GM12878 (cell line): Measurements from ENCODE around the gene PPP1CC. TPM values are rescaled to one million over a fixed set of nuclear protein-coding genes. Genes with fewer than 3 reads are reported as not detected.
A peak's percentile ranks its signal among the peaks of the same experiment; 100 is the strongest.

ENCODE experiments used
- ATAC-seq: fragments of 200-7000 bp; cut with Tn5 transposase; 3 replicates; pipeline ENCODE4 v1.9.1; 2020; ENCODE audit warnings: mild to moderate bottlenecking, moderate library complexity
- BruUV-seq: library from RNA; stranded (reverse); fragments of 400-500 nt; replicated peaks from 2 replicates; lab custom pipeline; 2021; lab: Mats Ljungman, UMichigan
- CTCF ChIA-PET: fragments of 300-600 bp; sonication (Branson Sonifier 250); formaldehyde crosslinking; extraction: SDS; loops from one replicate; lab custom pipeline; 2021; ENCODE audit warnings: inconsistent platforms; lab: Yijun Ruan, JAX
- POLR2A ChIA-PET: fragments of 350-600 bp; formaldehyde crosslinking; extraction: SDS; loops from one replicate; lab custom pipeline; 2021; ENCODE audit warnings: inconsistent platforms; lab: Charles Lee
- RAD21 ChIA-PET: fragments of 300-600 bp; sonication (Branson Sonifier 250); formaldehyde crosslinking; loops from one replicate; lab custom pipeline; 2023; ENCODE audit warnings: antibody characterized with exemption; ENCODE audit not compliant: unreplicated experiment; lab: Charles Lee
- SMC1A ChIA-PET: fragments of 300-600 bp; sonication (Branson Sonifier 250); formaldehyde crosslinking; loops from one replicate; lab custom pipeline; 2023; ENCODE audit not compliant: unreplicated experiment, uncharacterized antibody; lab: Charles Lee
- DNase-seq: peaks from one replicate; pipeline ENCODE4 v3.0.0-alpha.2; 2011; ENCODE audit warnings: low read depth, low spot score
- FAIRE-seq: peaks from 3 replicates; lab custom pipeline; 2011; peaks lifted over from hg19 to GRCh38; lab: Jason Lieb, UNC
- H2AFZ ChIP-seq: 2 replicates; pipeline ENCODE4 v1.6.0; 2011; ENCODE audit warnings: low read depth, low read length, control low read depth; ENCODE audit not compliant: control insufficient read depth
- H3K27ac ChIP-seq: 2 replicates; pipeline ENCODE4 v1.5.1; 2011; ENCODE audit warnings: control low read depth; ENCODE audit not compliant: control insufficient read depth, insufficient read depth
- H3K27me3 ChIP-seq, 2 experiments: replicated peaks in 1 of 2; 2 replicates each; pipeline versions ENCODE4 v1.6.0 to v1.6.1; 2011; ENCODE audit warnings: low read length in 1 of 2; ENCODE audit not compliant: control insufficient read depth in 2 of 2, insufficient read depth in 2 of 2
- H3K36me3 ChIP-seq, 2 experiments: 2 replicates each; pipeline ENCODE4 v1.5.1; 2011; ENCODE audit warnings: low read length in 1 of 2; ENCODE audit not compliant: control insufficient read depth in 2 of 2, insufficient read depth in 2 of 2
- H3K4me1 ChIP-seq: 2 replicates; pipeline ENCODE4 v1.6.1; 2011; ENCODE audit warnings: mild to moderate bottlenecking, low read length, moderate library complexity, mixed read lengths; ENCODE audit not compliant: control insufficient read depth, insufficient read depth
- H3K4me2 ChIP-seq: 2 replicates; pipeline ENCODE4 v1.6.0; 2011; ENCODE audit warnings: control low read depth; ENCODE audit not compliant: control insufficient read depth, insufficient read depth
- H3K4me3 ChIP-seq: fragments of 200-600 bp; sonication (generic); 2 replicates; pipeline ENCODE4 v1.5.1; 2016
- H3K79me2 ChIP-seq: 2 replicates; pipeline ENCODE4 v1.6.0; 2011; ENCODE audit warnings: low read length; ENCODE audit not compliant: control insufficient read depth, insufficient read depth
- H3K9ac ChIP-seq: 2 replicates; pipeline ENCODE4 v1.8.0; 2011; ENCODE audit warnings: low read length, control low read depth, mixed read lengths; ENCODE audit not compliant: control insufficient read depth, insufficient read depth
- H3K9me3 ChIP-seq: replicated peaks from 3 replicates; pipeline ENCODE4 v1.5.1; 2011; ENCODE audit warnings: mild to moderate bottlenecking, low read length; ENCODE audit not compliant: control insufficient read depth, insufficient read depth
- H4K20me1 ChIP-seq: 2 replicates; pipeline ENCODE4 v1.6.0; 2011; ENCODE audit not compliant: control insufficient read depth, insufficient read depth
- BCLAF1 ChIP-seq: fragments of 450-650 bp; IDR thresholded peaks from 2 replicates; pipeline ENCODE4 v1.6.1; 2017; ENCODE audit warnings: antibody characterized with exemption, mild to moderate bottlenecking, moderate library complexity
- MLLT1 ChIP-seq: fragments of 450-650 bp; IDR thresholded peaks from 2 replicates; pipeline ENCODE4 v1.6.1; 2016; ENCODE audit warnings: mild to moderate bottlenecking
- SUZ12 ChIP-seq: fragments of 200-600 bp; sonication (generic); IDR thresholded peaks from one replicate; pipeline ENCODE4 v1.6.1; 2018; ENCODE audit warnings: antibody characterized with exemption, mild to moderate bottlenecking; ENCODE audit not compliant: unreplicated experiment
- WGBS: methylation state at CpG from one replicate; pipeline ENCODE4 v1.1.6; 2016; ENCODE audit warnings: low lambda C conversion rate; ENCODE audit not compliant: insufficient replicate concordance, insufficient coverage; ENCODE audit errors: missing lambda C conversion rate; 5-methylcytosine and 5-hydroxymethylcytosine counted together
- in situ Hi-C: fragments of 300-500 bp; cut with MboI; formaldehyde crosslinking; loops from 9 replicates; pipeline ENCODE4 v1.14.3; 2018; ENCODE audit warnings: mixed read lengths
- intact Hi-C: fragments of 100-400 bp; cut with micrococcal nuclease; formaldehyde crosslinking; loops from one replicate; pipeline ENCODE4 v1.14.2; 2022; ENCODE audit not compliant: unreplicated experiment
- polyA plus RNA-seq, 11 experiments: library from polyadenylated mRNA; depleted of rRNA in 4 of 11; unstranded in 6 of 11; stranded (reverse) in 5 of 11; fragments of >200 nt; fragmentation: Nextera tagmentation in 4 of 11; fragmentation: Illumina TruSeq in 1 of 11; extraction: Ambion mirVana in 4 of 11; extraction: Trizol in 1 of 11; gene quantifications; 1 replicate in 1 of 11; 2 replicates in 10 of 11; pipeline versions ENCODE4 v1.2.1 to v1.2.3, GENCODE V29; 2011 to 2016; ENCODE audit warnings: inconsistent platforms in 2 of 11, missing spikeins in 2 of 11, low read depth in 1 of 11
- total RNA-seq, 4 experiments: library from RNA; depleted of rRNA in 3 of 4; stranded (reverse); fragments of >200 nt in 3 of 4; fragmentation: Illumina TruSeq in 1 of 4; extraction: Trizol in 1 of 4; gene quantifications; 2 replicates each; pipeline versions ENCODE4 v1.2.1 to v1.2.3, GENCODE V29; 2013 to 2021

PPP1CC gene
- total and polyA plus RNA-seq, 10 of the 15 experiments (the other 5 are each of a cell fraction or from before 2014, with no cell fraction given): 64.4 to 279 (median 157) TPM

GRCh38 chr12:110697236-110697635 is 45.5 kb downstream of the PPP1CC start:
- no peaks in the 10 kb centered on the region for H3K79me2 ChIP-seq
- no peak overlapping the region for H3K4me2 ChIP-seq
- intact Hi-C loops: loop anchor here (5.0 kb wide), 2 partner anchors 190 to 230 kb away; partner anchors contain the start of genes FAM216A and GPN3
- POLR2A ChIA-PET: interaction anchor here (0.5 to 2.5 kb wide), 10 partner anchors 8 to 92 kb away, joined by 3 to 12 read pairs (median 4); partner anchors contain the start of gene TCTN1
- FAIRE-seq: no peak
- WGBS: 100% methylated on average over 2 of the region's 2 CpGs
- no peak for TF ChIP-seq BCLAF1
- TF ChIP-seq MLLT1: 0 out of 2 replicates have a peak, but pooled peaks have one; percentile 9
- no peak for TF ChIP-seq SUZ12
- peaks cover 29% of the 10 kb centered on the region for H3K4me1 ChIP-seq
- no peaks in the 10 kb centered on the region for H3K9me3 ChIP-seq
- no peaks in the 10 kb centered on the region for H3K27me3 ChIP-seq
- SMC1A ChIA-PET: interaction anchor here (0.8 to 2.7 kb wide), 19 partner anchors 12 to 247 kb away, joined by 3 to 55 read pairs (median 4); partner anchors contain the start of gene TCTN1
- in situ Hi-C loops: loop anchor here (5.0 kb wide), 1 partner anchor 80 kb away; no protein-coding TSS in a partner anchor
- no peak for DNase-seq
- CTCF ChIA-PET: interaction anchor here (0.7 to 3.0 kb wide), 23 partner anchors 7 to 962 kb away, joined by 3 to 54 read pairs (median 6); partner anchors contain the start of genes FAM216A and TCTN1
- 0 out of 2 replicates have a peak overlapping the region, but pooled peaks have one; percentile 34 for H3K27ac ChIP-seq
- H3K36me3 ChIP-seq: no peaks in the 10 kb centered on the region
- H3K9ac ChIP-seq: no peak overlapping the region
- ATAC-seq: no peak
- H4K20me1 ChIP-seq: no peaks in the 10 kb centered on the region
- RAD21 ChIA-PET: interaction anchor here (0.7 to 2.0 kb wide), 22 partner anchors 8 to 247 kb away, joined by 3 to 22 read pairs (median 4); partner anchors contain the start of genes ARPC3, FAM216A, GPN3 and HVCN1
- H2AFZ ChIP-seq: peak overlapping the region; percentile 49; the same call in 1 of the 2 replicates
- no peak overlapping the region for H3K4me3 ChIP-seq
- no TSS peak for BruUV-seq
